Skeletal muscle cell (primary cell): ENCODE measurements around the gene SH3BP5.

Experiments used
- DNase-seq: peaks from one replicate; pipeline ENCODE4 v3.0.0-alpha.2; 2010; ENCODE audit warnings: low read depth
- H3K4me3 ChIP-seq: 2 replicates; pipeline ENCODE4 v1.5.1; 2011; ENCODE audit warnings: low read depth, mild to moderate bottlenecking, control low read depth, low read length, moderate library complexity

SH3BP5 gene

GRCh38 chr3:15220056-15220455, 112.3 kb downstream of the SH3BP5 start:
- no peak for DNase-seq
- H3K4me3 ChIP-seq, result no peak overlapping the region

DNA sequence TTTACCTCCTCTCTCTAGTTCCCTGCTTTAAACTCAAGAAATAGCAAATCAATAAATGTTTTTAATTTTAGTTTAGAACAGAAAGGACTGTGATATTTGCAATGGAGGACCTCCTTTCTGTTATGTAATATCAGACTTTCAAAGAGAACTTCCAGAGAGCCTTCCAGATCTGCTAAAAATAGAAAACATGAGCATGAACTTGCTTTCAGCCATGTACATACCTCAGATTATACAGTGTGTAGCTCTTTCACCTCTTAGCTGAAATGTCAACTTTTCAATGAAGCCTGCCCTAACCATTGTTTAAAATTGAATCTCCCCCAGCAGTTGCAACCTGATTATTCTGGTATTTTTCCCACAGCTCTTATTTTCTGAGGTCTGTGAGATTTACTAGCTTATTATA, 113.7 kb downstream of the SH3BP5 start:
- H3K4me3 ChIP-seq, result no peak overlapping the region
- no peak for DNase-seq

GRCh38 chr3:15217841-15218267, 114.5 kb downstream of the SH3BP5 start:
- H3K4me3 ChIP-seq, result no peak overlapping the region
- no peak for DNase-seq

GRCh38 chr3:15217011-15217671, 115.2 kb downstream of the SH3BP5 start:
- no peak overlapping the region for H3K4me3 ChIP-seq
- DNase-seq, result no peak

GRCh38 chr3:15216501-15216900, 115.9 kb downstream of the SH3BP5 start:
- DNase-seq, result no peak

GRCh38 chr3:15215996-15216395, 116.4 kb downstream of the SH3BP5 start:
- no peak for DNase-seq
- H3K4me3 ChIP-seq, result no peak overlapping the region

More at GRCh38 chr3:15216501-15216900, 115.9 kb downstream of the SH3BP5 start:
- H3K4me3 ChIP-seq, result no peak overlapping the region

- DNase-seq, result no peak
- H3K4me3 ChIP-seq, result no peak overlapping the region
Observed at GRCh38 chr3:15214758-15215157, 117.6 kb downstream of the SH3BP5 start.

DNA sequence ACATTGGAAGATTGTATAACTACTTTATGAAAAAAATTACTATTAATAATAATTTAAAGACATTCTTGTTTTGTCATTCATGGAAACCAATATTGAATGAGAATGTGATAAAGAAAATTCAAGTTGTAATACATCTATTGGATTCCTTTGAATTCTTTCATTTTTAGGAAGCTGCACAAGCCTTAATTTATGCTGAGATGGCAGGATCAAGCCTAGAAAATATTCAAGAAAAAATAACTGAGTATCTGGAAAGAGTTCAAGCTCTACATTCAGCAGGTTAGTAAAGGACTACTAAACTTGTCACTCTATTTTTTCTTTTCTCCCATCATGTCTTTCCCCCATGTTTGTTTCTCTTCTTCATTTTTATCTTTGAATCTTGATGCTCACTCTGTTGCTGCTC, 120.4 kb downstream of the SH3BP5 start:
- no peak for DNase-seq
- H3K4me3 ChIP-seq, result no peak overlapping the region

GRCh38 chr3:15207836-15208504, 124.4 kb downstream of the SH3BP5 start:
- DNase-seq, result no peak
- peak overlapping the region; percentile 97 for H3K4me3 ChIP-seq

DNA sequence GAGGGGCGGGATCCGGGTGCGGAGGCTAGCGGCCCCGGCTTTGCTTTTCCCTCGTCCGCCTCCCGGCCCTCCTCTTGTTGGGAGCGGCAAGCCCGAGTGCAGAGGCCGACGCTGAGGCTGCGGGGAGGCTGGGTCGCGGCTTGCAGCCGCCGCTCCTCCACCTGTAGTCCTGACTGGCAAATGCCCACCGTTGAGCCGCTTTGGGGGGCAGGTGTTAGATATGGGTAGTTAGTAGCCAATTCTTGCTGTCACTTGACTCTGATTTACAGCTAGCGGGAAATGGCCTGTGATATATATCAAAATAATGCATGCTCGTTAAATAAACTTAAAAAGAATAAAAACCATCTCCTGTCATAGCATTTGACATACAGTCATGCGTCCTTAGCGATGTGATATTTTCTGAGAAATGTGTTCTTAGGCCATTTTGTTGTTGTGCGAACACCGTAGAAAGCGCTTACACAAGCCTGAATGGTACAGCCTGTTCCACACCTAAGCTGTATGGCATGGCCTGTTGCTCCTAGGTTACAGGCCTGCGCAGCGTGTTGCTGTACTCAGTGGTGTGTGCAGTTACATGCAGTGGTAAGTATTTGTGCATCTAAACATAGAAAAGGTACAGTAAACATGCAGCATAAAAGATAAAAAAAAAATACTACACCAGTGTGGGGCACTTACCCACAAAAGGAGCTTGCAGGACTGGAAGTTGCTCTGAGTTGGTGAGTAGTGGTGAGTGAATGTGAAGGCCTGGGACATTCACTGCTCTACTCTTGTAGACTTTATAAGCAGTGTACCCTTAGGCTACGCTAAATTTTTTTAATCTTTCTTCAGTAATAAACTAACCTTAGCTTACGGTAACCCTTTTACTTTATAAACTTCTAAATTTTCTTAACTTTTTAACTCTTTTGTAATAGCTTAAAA, 125.5 kb downstream of the SH3BP5 start:
- H3K4me3 ChIP-seq, result peak overlapping the region; percentile 97
- DNase-seq, result no peak

DNA sequence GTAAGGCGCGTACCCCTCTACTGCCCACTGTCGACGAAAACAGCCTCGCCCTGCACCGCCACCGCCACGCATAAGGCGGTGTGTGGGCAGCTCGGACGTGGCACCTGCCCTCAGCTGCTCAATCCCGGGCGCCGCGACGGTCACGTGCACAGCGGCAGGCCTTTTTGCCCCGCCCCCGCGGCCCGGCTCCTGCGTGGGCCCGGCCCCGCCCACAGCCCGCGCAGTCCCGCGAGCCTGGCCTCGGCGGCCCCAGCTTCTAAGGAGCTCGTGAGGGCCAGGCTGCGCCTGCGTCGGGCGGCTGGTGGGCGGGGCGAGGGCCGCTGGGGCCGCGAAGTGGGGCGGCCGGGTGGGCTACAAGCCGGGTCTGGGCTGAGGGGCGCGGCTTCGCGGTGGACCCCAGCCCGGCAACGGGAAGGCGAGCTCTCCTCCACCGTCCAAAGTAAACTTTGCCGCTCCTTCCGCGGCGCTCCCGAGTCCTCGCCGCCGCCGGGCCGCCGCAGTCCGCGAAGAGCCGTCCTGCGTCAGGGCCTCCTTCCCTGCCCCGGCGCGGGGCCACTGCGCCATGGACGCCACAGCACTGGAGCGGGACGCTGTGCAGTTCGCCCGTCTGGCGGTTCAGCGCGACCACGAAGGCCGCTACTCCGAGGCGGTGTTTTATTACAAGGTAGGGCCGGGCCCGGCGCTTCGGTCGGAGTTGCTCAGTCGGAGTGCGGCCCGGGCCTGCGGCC, 126.3 kb downstream of the SH3BP5 start, which contains the start of gene CAPN7:
TSS of gene CAPN7 (plus strand) at position 313 of the 728 bp plus-strand sequence. CDS start at position 563, 250 bp downstream.
- H3K4me3 ChIP-seq, result peak within 1 kb of the TSS; percentile 97
- peak; percentile 84 for DNase-seq

DNA sequence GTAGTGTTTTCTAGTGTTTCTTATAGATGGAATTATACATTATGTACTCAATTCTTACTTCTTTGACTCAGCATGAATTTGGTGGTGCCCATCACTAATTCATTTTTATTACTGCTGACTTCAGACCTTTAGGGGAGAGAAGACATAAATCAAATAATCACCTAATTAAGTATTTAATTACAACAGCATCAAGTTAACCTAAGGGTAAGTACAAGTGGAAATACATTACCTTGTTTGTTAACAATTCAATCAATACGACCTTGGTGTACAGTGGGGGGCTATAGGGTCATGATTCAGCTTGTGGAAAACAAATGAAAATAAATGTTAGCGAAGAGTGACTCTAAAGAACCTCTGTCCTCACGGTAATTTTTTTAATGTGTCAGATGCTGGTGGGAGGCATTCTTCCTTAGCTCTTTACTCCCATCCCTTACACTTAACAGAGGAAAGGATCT, 126.9 kb downstream of the SH3BP5 start:
- DNase-seq, result no peak
- peak overlapping the region; percentile 97 for H3K4me3 ChIP-seq
